Femur (tissue), 1 donor: ENCODE results near the gene PTPN14.

Source experiments
- DNase-seq: peaks from one replicate; pipeline ENCODE4 v3.0.0-alpha.2; 2017

Gene PTPN14

DNA sequence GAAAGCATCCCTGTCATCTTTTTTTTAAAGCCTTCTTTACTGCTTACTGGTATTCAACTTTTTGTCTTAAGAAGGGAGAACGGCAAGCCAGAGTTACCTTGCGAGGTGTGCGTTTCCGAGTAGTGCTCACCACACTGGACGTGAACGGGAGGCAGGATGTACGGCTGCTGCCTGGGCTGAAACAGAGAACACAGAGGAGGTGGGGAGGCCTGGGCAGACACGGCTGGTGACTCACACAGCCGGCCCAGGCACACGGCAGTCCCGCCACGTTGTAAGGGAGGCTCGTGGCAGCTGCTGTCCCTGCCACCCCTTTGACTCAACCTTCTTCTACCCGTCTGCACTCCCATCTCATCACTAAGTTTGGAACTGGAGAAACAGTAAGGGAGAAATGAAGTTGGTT is 164.7 kb downstream of the PTPN14 start:
- no peak for DNase-seq

DNA sequence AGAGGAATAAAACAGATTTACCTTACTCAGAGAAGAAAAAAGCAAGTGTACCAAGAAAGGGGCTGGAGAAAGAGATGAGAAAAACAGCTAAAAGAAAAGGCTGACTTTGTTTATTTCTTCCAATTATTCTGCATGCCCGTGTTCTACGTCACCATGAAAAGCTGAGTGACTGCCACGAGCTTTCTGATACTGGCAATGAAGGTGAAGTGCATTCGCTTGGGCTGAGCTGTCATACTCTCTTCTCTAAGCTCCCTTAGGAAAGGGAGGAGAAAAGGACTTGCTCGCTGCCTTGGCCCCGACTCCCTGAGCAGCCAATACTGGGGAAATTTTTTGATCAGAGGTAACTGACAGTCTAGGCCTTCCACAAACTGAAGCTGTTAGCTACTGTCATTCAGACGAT is 165.1 kb downstream of the PTPN14 start:
- no peak for DNase-seq

DNA sequence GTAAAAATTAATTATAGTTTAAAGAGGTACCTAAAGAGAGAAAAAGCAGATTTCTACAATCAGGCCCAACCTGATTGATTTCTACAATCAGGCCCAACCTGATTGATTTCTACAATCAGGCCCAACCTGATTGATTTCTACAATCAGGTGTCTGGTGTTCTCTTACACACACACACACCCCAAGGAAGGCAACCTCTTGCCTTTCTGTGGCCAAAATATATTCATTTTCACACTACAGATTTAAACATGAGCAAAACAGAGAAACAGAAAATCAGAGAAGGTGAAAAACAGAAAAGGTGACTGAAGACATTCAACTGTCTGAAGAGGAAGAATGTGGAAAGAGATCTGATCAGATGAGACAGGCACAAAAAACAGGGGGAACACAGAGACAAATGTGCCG is 166.0 kb downstream of the PTPN14 start:
- DNase-seq = no peak

DNA sequence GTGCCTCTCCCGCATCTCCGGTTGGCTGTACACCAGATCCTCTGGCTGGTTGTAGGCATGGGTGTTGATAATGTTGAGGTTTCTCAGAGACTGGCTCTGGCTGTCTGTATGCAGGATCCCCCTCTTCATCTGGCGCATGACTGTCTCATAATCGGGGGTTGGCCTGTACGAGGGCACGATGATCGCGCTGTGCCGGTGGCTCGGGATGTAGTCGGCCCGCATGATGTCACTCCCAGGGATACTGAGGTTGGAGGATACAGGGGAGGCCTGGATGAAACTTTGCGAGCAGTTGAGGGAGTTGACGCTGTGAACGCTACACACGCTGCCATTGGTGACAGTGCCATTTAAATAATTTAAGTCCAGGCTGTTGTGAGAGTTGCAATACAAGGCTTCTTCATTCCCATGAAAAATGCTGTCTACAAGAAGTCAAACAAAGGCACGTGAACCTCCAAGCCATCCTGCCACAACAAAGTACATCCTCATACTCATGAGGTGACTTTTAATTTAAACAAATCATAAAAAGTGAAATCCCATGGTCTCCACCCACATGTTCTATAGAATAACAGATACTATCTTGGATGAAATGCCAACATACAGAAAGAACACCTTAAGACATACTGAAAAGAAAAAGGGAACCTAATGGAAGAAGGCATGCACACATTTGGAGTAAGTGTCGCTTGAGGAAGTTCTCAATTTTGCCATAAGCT is 166.9 kb downstream of the PTPN14 start:
- DNase-seq = no peak

DNA sequence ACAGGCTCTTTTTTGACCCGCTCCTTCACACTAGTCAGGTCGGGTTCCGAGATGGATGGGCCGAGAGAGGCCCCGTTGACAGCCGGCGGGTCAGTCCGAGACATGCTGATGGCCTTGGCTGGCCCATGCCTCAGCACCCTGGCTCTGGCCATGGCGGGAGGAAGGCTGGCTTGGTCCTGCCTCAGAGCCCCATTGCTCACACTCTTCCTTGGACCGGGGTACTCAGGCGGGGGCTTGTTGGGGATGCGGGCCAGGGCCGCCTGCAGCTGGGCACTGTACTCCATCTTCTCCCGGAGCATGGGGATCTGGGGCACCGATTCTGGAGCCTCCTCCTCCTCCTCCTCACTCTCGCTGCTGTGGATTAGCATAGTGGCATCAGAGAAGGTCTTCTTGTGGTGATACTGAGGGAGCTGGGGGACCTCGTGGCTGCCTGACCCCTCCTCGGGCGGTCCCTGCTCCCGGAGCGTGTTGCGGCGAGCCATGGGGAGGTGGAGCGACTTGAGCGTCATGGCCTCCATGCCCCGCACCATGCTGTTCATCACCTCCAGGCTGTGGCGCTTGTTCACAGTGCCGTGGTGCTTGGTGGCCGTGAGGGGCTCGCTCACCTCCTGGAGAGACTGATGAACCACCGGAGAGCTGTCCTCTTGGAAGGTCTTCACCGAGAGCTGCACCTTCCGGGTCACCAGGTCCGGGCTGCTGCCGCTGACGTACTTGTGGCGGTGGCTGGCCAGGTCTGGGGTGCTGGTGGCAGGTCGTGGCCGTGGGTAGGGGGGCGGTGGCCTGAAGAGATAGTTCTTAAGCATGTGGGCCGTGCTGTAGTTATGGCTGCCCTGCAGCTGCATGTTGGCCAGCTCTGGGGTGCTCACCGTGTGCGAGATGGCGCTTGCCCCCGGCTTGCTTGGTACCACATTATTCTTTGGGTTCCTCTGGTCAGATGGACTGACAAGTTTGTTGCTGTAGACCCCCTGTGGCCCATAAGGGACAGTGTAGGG is 167.7 kb downstream of the PTPN14 start:
- no peak for DNase-seq

DNA sequence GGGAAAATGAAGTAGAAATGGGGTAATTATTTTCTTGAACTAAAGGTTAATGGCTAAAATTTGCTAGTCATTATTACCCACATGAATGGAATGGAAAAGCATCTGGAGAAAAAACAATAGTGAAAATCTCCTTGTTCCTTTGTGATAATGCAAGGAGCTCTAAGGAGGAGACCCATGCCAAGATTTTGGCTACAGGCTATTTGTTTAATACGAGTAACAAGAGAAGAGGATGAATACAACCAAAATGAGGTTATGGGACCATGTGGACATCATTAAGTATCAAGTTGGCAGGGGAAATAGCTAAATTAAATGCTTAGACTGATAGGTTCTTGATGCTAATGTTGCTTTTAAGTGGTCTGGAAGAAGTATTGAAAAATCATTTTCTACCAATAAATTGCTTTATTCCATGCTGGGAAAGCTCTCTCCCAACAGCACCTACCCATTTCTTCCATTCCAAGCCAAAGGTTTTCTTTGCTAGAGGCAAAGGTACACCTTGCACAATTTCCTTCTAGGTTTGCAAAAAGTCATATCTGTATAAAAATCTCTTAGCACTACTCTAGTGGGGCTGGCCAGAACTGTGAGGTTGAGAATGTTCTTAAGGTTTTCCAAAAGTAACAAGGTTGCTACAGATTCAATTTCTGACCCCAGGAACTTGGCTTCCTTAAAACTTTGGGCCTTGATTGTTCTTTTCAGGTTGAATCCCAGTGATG is 170.3 kb downstream of the PTPN14 start:
- no peak for DNase-seq

DNA sequence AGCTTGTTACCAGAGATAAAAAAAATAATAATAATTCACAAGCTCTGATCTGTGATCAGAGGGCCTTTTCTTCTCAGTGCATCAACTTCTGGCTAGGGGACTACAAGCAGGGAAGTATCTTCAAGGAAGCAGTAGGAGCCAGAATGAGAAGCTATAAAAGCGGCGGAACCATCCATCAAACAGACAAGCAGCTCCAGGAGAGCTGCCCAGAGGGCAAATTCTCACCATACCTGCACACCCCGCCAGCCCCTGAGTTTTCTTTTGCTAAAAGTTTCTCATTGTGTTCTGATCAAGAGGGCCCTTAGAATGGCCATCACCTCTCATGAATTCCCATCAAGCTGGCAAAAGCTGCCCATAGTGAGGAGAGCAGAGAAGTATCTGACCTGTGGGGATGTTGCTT is 171.0 kb downstream of the PTPN14 start:
- no peak for DNase-seq

DNA sequence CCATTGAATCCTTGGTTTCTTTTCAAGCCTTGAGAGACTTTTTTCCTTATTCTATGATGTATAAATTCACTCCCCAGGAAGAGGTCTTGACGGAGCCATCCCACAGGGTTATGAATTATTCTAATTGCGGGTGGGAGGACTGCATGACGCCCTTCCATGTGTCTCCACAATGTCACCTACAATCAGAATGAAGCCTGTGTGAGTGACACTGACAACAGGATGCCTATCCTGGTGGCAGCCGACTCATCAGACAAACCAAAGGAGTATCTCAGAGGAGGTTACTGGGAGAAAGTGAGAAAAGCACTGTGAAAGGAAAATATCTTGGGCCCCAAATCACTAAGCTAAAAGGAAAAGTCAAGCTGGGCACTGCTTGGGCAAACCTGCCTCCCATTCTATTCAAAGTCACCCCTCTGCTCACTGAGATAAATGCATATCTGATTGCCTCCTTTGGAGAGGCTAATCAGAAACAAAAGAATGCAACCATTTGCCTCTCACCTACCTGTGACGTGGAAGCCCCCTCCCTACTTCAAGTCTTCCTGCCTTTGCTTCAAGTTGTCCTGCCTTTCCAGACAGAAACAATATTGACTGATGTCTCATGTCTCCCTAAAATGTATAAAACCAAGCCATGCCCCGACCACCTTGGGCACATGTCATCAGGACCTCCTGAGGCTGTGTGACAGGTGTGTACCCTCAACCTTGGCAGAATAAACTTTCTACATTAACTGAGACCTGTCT is 172.0 kb downstream of the PTPN14 start:
- no peak for DNase-seq

DNA sequence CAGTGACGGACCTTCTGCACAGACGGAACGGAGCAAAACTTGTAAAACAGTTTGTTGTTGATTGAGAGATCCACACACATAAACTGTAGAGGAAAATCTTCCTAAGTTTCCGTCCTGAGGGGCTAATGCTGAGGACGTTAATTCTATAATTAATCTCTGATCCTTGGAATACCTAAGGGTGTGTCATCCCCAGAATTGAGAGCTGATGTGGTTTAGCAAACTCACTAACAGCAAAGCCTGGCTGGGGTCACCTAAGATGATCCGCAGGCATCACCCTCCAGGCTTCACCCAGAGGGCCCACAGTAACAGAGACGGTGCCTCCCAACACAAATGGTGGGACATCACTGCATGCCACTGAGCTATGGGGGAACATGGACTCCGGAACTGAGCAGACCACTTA is 172.9 kb downstream of the PTPN14 start:
- no peak for DNase-seq

DNA sequence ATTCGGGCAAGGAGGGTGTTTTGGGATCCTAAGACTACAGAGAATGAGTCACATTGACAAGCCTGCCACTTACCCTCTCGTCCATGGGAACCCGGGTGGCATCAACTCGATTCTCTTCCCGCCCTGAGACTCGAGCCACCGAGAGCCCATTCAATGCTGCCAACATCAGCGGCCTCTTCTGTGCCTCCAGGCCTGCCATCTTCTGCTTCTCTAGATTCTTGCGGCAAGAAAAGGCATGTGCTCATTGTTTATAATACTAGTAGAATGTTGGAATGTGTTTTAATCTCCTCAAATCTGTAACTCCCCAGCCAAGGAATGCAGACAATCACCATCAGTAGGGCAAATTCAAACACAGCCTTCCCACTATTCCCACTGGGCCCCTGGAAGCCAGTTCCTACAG is 173.5 kb downstream of the PTPN14 start:
- no peak for DNase-seq

DNA sequence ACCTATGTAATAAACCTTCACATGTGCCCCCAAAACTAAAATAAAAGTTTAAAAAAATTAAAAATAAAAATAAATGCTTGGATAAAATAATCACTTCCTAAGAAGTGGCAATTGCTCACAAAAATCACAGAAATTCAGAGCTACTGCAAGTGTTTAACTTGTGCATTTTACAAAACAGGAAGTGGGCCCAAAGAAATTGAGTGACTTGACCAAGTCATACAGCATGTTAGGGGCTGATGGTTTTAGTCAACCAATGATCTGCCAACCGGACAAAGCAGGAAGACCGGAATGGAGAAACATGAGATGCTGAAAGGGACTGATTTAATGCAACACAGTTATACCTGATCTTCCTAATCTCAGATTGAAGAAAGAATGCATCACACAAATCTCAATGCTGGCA is 173.9 kb downstream of the PTPN14 start:
- DNase-seq = no peak

DNA sequence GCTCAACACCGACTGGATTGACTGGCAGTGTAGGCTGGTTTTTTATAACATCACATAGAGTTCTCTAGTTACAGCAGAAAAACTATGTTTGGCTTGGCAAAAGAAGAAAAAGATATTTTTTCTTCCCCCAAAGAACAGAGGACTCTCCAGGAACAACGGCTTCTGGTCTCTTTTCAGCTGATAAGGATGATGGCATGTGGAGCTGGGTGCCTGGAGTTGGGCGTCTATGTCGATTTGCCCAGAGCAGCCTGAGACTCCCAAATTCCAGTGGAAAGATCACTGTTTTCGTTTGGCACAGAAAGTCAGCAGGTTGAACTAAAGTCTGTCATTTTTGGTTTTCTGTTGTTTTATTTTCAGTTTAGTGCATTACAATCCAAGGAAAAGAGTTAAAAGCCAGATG is 179.3 kb downstream of the PTPN14 start:
- DNase-seq = no peak

DNA sequence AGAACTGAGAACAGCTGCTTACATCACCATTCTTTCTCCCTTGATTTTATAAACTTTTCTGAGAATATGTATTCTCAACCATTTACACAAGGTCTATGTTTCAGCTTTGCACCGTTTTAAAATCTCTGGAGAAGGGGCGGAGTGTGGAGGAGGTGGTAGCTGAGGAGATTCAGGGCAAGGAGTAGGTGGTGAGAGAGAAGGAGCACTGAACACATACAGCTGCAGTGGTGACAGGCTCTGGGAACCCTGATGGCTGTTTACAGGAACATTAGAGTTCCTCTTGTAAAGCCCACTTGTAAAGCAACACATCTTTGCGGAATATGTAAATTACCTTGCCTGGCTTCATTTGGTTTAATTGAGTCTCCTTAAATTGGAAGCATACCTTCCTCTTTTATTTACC is 180.8 kb downstream of the PTPN14 start:
- DNase-seq = no peak

DNA sequence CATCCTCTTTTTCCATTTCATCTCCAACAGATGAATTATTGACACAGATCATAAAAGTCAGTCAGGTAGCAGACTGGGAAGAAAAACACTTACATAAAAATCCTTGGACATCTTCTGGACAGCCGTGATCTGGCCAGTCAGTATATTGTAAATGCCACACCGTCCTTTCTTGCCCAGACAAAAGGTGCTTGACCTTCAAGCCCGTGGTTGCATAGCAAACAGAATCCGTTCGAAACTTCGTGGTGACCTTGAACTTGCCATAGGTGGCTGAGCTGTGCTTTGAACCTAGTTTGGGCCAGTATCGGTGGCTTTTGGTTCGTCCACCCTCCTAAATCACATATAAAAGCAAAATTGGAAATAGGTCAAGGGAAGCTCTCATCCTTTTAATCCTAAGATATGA is 182.0 kb downstream of the PTPN14 start:
- no peak for DNase-seq

DNA sequence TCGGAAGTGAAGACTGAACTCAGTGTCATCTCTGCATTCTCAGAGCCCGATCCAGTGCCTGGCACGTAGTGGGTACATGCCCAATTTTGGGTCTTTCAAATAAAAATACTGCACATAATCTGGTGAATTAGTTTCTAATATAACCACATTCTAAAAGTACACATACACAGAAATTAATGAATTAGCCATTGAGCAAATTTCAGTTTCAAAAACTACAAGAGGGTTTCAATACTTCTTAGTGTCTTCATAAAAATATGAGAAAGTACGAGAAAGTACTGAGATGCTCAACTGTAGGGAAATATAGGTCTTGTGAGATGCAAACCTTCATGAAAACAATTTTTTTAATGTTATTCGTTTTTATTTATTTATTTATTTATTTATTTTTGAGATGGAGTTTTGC is 183.6 kb downstream of the PTPN14 start:
- no peak for DNase-seq

DNA sequence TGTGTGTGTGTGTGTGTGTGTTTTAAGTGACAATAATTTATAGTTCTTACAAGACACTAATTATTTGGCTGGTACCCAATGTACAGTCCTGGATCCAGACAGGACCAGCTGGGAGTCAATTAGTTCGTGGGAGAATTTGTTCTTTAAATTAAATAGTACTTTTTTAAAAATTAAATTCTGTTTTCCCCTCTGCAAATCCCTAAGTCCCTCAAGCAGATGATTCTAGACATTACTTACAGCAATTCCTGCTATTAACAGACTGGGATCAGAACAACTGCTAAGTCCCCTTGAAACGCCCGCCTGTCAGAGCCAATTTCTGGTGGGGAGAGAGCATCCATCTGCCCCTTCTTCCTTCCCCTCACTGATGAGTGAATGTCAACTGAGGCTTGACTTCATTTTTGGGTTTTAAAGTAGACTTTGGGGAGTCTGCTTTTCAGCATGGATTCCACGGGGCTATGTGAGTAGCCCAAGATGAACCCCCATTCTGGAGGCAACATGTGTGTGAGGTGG is 186.6 kb downstream of the PTPN14 start:
- DNase-seq = no peak

DNA sequence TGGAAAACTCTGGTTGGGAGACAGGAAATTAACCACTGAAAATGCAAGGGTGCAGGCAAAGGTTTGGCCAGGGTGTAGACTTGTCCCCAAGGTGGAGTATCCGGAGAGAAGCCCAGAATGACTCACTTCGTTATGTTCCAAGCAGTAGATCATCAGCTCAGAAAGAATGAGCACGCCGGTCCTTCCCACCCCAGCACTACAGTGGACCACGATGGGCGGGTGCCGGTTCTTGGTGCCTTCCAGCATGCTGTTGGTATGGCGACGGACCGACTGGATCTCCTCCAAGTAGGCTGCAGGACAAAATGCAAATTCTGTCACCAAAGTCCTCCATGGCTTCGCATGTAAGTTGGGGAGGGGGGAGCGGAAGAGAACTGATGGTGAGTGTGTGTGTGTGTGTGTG is 187.0 kb downstream of the PTPN14 start:
- peak; percentile 65 for DNase-seq

DNA sequence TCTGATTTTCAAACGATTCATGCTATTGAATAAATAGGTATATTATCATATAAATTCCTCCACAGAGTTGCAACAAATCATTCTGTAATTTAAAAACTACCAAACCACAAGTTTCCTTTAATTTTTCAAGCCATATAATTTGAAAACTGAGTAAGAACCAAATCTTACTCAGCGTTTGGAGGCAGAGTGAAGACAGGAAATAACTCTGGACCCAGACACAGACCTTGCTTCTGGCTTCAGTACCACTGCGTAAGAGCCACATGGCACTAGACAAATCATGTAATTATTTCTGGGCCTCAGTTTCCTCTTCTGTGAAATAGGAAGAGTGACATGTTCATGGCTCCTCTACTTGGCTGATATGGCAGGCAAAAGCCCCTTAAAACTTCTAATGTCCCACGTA is 188.0 kb downstream of the PTPN14 start:
- no peak for DNase-seq

DNA sequence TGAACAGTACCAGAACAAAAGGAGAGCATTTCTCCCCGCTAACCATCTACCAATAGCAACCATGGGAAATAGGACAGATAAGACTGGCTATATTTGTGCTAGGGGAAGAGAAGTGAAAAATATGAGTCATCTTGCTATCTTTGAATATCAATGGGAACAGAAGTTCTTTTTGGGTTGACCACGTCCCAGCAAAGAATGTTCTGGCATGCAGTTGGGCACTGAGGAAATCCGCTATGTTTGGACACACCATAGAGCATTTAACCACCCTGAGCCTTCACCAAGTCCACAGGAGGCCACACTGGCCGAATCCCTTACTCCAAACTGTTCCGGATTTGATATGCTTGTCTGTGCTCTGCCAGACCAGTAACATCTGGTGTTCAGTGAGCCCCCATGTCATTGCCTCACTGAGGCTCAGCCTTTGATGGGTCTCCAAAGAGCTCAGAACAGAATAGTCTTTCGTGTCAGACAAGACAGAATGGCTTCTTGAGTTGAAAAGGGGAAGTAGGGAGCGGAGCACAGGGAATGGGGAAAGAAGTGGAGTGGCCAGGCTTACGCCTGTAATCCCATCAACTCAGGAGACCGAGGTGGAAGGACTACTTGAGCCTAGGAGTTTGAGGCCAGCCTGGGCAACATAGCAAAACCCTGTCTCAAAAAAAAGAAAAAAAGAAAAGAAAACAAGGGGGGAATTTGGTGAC is 189.1 kb downstream of the PTPN14 start:
- DNase-seq = no peak

DNA sequence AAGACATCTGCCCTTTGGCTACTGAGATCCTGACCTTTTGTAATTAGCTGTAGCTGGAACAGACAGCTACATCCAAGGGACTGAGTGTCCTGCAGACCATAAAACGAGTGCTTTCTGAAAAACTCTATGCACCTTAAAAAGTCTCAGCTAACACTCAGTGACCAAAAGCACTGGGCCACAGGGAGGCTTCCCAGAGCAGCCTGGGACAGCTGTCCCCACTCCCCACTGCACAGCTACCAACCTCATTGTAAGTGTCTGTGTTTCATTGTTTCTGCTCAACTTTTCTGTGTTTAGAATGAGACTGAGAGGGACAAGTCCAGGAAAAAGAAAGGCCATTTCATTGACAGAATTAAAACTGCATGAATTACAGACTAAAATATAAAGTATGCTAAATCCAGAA is 189.8 kb downstream of the PTPN14 start:
- DNase-seq = no peak

DNA sequence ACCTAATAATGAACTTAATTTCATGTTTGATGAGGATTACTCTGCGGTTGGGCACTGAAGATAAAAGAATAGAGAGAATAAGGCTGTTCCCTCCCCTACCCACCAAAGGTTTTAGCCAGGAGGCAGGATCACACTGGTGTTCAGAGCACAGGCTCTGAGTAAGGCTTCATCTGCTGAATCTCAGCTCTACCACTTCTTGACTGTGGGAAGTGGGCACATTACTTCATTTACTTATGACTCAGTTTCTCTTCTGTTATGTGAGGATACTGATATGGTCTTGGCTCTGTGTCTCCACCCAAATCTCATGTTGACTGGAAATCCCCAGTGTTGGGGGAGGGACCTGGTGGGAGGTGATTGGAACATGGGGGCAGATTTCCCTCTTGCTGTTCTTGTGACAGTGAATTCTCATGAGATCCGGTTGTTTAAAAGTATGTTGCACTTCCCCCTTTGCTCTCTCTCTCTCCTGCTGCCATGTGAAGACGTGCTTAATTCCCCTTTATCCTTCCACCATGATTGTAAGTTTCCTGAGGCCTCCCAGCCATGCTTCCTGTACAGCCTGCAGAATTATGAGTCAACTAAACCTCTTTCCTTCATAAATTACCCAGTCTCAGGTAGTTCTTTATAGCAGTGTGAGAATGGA is 190.8 kb downstream of the PTPN14 start:
- DNase-seq = no peak

DNA sequence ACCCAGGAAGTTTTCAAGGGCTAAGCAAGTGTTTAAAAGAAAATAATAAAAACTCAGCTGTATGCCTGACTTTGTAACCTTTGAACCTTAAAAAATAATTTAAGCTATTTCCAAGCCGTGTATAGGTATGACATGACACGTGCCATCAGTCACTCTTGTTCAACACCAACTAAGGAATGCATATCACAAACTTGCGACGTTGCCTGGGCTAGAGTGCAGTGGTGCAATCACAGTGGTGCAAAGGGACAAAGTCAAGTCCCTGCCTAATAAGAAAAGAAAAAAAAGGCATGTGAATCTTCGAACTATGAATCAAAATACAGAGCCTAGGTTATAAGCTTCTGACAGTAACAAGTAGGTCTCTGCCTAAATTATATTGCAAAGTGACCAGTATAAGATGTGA is 191.3 kb downstream of the PTPN14 start:
- DNase-seq = no peak
